Measurements from ENCODE around the gene LSR. TPM values are rescaled to one million over a fixed set of nuclear protein-coding genes. Genes with fewer than 3 reads are reported as not detected.

The LSR gene
- total RNA-seq, 1 experiment from 2014 or later = 211 TPM

DNA sequence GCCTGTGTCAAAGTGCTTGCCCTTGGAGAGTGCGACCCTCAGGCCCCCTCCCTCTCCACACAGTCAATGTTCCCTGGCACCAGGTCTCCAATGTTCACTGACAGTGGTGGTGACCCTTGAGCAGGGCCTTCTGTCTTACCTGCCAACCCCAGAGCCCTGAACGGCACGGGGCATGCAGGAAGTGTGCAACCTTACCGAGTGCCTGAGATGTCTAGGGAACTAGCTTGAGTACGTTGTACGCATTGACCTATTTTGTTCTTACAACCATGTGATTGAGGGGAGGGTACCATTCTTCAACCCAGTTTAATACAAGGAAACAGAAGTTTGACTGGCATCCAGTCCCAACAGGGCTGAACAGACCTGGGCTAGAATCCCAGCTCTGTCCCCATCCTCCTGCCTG lies 56.4 kb downstream of the LSR start:
- no peak overlapping the region for H3K4me2 ChIP-seq (ENCODE audit: low read length)
- H3K79me2 ChIP-seq (ENCODE audit: insufficient read depth, low read length) = no peaks in the 10 kb centered on the region
- no peak overlapping the region for H3K9ac ChIP-seq (ENCODE audit: low read length)
- intact Hi-C loops (cut with micrococcal nuclease) = no loop called here
- ATAC-seq (no peak), DNase-seq (ENCODE audit: low read depth, low spot score) (no peak)
- ChIA-PET POLR2A (no interaction called here), RAD21 (ENCODE audit: low non-redundant PET in 1 of 2, low total read pairs in 2 of 2, uncharacterized antibody in 2 of 2, unreplicated experiment in 2 of 2) (no interaction called here), CTCF (no interaction called here)
- H3K9me3 ChIP-seq (ENCODE audit: control insufficient read depth in 1 of 2, insufficient read depth in 1 of 2, low read depth in 1 of 2, low read length in 2 of 2) = no peaks in the 10 kb centered on the region
- no peak for TF ChIP-seq EZH2phosphoT487 (IDR thresholded peaks at IDR 0.05; ENCODE audit: borderline replicate concordance)
- TF ChIP-seq SIN3A (IDR thresholded peaks at IDR 0.05; ENCODE audit: low read depth) = no peak
- TF ChIP-seq TCF7L2 (IDR thresholded peaks at IDR 0.05; ENCODE audit: borderline replicate concordance, extremely low read depth, insufficient read depth, insufficient read length) = no peak
- no peak for TF ChIP-seq YY1 (IDR thresholded peaks at IDR 0.05; ENCODE audit: extremely low read depth, insufficient replicate concordance, low read depth, low read length)
- TF ChIP-seq ZNF274 (IDR thresholded peaks at IDR 0.05; ENCODE audit: low read depth, low read length) = no peak
- no peak for TF ChIP-seq EZH2 (IDR thresholded peaks at IDR 0.05)
- no peak for TF ChIP-seq FOSL1 (IDR thresholded peaks at IDR 0.05; ENCODE audit: low read depth)
- TF ChIP-seq, protein P1, sequence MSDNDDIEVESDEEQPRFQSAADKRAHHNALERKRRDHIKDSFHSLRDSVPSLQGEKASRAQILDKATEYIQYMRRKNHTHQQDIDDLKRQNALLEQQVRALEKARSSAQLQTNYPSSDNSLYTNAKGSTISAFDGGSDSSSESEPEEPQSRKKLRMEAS (IDR thresholded peaks at IDR 0.05) = no peak
- no peak for TF ChIP-seq ELF1 (IDR thresholded peaks at IDR 0.05; ENCODE audit: borderline replicate concordance, low read depth)
- TF ChIP-seq CEBPB (IDR thresholded peaks at IDR 0.05; ENCODE audit: low read depth) = no peak
- TF ChIP-seq SP1 (IDR thresholded peaks at IDR 0.05; ENCODE audit: low read depth) = no peak
- no peak for TF ChIP-seq ZFX (IDR thresholded peaks at IDR 0.05)
- no peak for TF ChIP-seq POLR2A (IDR thresholded peaks at IDR 0.05; ENCODE audit: borderline replicate concordance, extremely low read depth, insufficient read depth, insufficient read length)
- TF ChIP-seq EGR1 (IDR thresholded peaks at IDR 0.05; ENCODE audit: low read depth) = no peak
- TF ChIP-seq, protein P2, sequence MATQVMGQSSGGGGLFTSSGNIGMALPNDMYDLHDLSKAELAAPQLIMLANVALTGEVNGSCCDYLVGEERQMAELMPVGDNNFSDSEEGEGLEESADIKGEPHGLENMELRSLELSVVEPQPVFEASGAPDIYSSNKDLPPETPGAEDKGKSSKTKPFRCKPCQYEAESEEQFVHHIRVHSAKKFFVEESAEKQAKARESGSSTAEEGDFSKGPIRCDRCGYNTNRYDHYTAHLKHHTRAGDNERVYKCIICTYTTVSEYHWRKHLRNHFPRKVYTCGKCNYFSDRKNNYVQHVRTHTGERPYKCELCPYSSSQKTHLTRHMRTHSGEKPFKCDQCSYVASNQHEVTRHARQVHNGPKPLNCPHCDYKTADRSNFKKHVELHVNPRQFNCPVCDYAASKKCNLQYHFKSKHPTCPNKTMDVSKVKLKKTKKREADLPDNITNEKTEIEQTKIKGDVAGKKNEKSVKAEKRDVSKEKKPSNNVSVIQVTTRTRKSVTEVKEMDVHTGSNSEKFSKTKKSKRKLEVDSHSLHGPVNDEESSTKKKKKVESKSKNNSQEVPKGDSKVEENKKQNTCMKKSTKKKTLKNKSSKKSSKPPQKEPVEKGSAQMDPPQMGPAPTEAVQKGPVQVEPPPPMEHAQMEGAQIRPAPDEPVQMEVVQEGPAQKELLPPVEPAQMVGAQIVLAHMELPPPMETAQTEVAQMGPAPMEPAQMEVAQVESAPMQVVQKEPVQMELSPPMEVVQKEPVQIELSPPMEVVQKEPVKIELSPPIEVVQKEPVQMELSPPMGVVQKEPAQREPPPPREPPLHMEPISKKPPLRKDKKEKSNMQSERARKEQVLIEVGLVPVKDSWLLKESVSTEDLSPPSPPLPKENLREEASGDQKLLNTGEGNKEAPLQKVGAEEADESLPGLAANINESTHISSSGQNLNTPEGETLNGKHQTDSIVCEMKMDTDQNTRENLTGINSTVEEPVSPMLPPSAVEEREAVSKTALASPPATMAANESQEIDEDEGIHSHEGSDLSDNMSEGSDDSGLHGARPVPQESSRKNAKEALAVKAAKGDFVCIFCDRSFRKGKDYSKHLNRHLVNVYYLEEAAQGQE (IDR thresholded peaks at IDR 0.05; ENCODE audit: low read depth) = no peak
- no peak for TF ChIP-seq CBX3 (IDR thresholded peaks at IDR 0.05; ENCODE audit: low read depth)
- TF ChIP-seq JUND (IDR thresholded peaks at IDR 0.05) = no peak
- TF ChIP-seq SRF (IDR thresholded peaks at IDR 0.05; ENCODE audit: low read depth) = no peak
- TF ChIP-seq, protein P3, sequence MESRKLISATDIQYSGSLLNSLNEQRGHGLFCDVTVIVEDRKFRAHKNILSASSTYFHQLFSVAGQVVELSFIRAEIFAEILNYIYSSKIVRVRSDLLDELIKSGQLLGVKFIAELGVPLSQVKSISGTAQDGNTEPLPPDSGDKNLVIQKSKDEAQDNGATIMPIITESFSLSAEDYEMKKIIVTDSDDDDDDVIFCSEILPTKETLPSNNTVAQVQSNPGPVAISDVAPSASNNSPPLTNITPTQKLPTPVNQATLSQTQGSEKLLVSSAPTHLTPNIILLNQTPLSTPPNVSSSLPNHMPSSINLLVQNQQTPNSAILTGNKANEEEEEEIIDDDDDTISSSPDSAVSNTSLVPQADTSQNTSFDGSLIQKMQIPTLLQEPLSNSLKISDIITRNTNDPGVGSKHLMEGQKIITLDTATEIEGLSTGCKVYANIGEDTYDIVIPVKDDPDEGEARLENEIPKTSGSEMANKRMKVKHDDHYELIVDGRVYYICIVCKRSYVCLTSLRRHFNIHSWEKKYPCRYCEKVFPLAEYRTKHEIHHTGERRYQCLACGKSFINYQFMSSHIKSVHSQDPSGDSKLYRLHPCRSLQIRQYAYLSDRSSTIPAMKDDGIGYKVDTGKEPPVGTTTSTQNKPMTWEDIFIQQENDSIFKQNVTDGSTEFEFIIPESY (IDR thresholded peaks at IDR 0.05; ENCODE audit: extremely low read depth, insufficient replicate concordance, low read length) = no peak
- H4K20me1 ChIP-seq (ENCODE audit: insufficient read depth) = no peaks in the 10 kb centered on the region
- no peak overlapping the region for H2AFZ ChIP-seq (ENCODE audit: low read depth, low read length, poor library complexity, severe bottlenecking)
- no peaks in the 10 kb centered on the region for H3K27me3 ChIP-seq (ENCODE audit: insufficient read depth, low read length)
- no peaks in the 10 kb centered on the region for H3K36me3 ChIP-seq (ENCODE audit: control insufficient read depth in 1 of 2, insufficient read depth in 2 of 2, low read length in 2 of 2)
- no TSS peak for BruUV-seq (replicated peaks)
- H3K9me2 ChIP-seq (ENCODE audit: insufficient read depth) = no peaks in the 10 kb centered on the region
- no peak overlapping the region for H3K27ac ChIP-seq (ENCODE audit: low read depth, low read length)
- peaks cover 0 to 9% of the 10 kb centered on the region in 2 experiments; a peak in 1 of 4 replicates for H3K4me1 ChIP-seq (ENCODE audit: control insufficient read depth in 1 of 2, insufficient read depth in 2 of 2, low read length in 2 of 2)
- no peak overlapping the region for H3K4me3 ChIP-seq (replicated peaks in 1 of 2; ENCODE audit: low read depth in 1 of 2, low read length in 2 of 2)
